OCI-LY7 (cell line): ENCODE data around the gene ACACB. TPM values are rescaled to one million over a fixed set of nuclear protein-coding genes. Genes with fewer than 3 reads are reported as not detected.

ENCODE experiments used
- BruUV-seq: library from RNA; stranded (reverse); fragments of 400-500 nt; replicated peaks from 2 replicates; lab custom pipeline; 2021; lab: Mats Ljungman, UMichigan
- CTCF ChIA-PET: fragments of 300-600 bp; sonication (Branson Sonifier 250); formaldehyde crosslinking; loops from one replicate; lab custom pipeline; 2022; ENCODE audit warnings: antibody characterized with exemption; ENCODE audit not compliant: unreplicated experiment; lab: Charles Lee
- POLR2A ChIA-PET: fragments of 300-600 bp; sonication (Branson Sonifier 250); formaldehyde crosslinking; loops from one replicate; lab custom pipeline; 2022; ENCODE audit warnings: antibody characterized with exemption; lab: Charles Lee
- DNase-seq: peaks from one replicate; pipeline ENCODE4 v3.0.0-alpha.2; 2015; ENCODE audit warnings: low spot score
- H2AFZ ChIP-seq: fragments of 200-600 bp; sonication (generic), shearing (Covaris generic); 2 replicates; pipeline ENCODE4 v1.6.1; 2014; ENCODE audit warnings: mild to moderate bottlenecking, antibody characterized with exemption, low read length, moderate library complexity
- H3K27ac ChIP-seq: fragments of 200-600 bp; sonication (generic); 2 replicates; pipeline ENCODE4 v1.5.1; 2014; ENCODE audit warnings: mixed run types, low read depth, mild to moderate bottlenecking, moderate library complexity, low read length, inconsistent platforms; ENCODE audit not compliant: poor library complexity, severe bottlenecking
- H3K36me3 ChIP-seq: fragments of 200-600 bp; sonication (generic); 2 replicates; pipeline ENCODE4 v1.6.1; 2014; ENCODE audit warnings: mild to moderate bottlenecking, antibody characterized with exemption, low read length, moderate library complexity, mixed read lengths; ENCODE audit not compliant: insufficient read depth
- H3K4me1 ChIP-seq: fragments of 200-600 bp; sonication (generic); 2 replicates; pipeline ENCODE4 v1.5.1; 2014; ENCODE audit warnings: mild to moderate bottlenecking, low read length; ENCODE audit not compliant: insufficient read depth, poor library complexity, severe bottlenecking
- H3K4me2 ChIP-seq: fragments of 200-600 bp; sonication (generic); 2 replicates; pipeline ENCODE4 v1.6.1; 2014; ENCODE audit warnings: mild to moderate bottlenecking, low read length
- H3K4me3 ChIP-seq: fragments of 200-600 bp; sonication (generic); 2 replicates; pipeline ENCODE4 v1.5.1; 2014; ENCODE audit warnings: mild to moderate bottlenecking, low read depth, low read length; ENCODE audit not compliant: poor library complexity, severe bottlenecking
- H3K79me2 ChIP-seq: fragments of 200-600 bp; sonication (generic); 2 replicates; pipeline ENCODE4 v1.6.1; 2016; ENCODE audit warnings: low read depth, mild to moderate bottlenecking, low read length, moderate library complexity, mixed read lengths; ENCODE audit not compliant: insufficient read depth
- H3K9me2 ChIP-seq: fragments of 200-600 bp; sonication (generic); 2 replicates; pipeline ENCODE4 v1.6.1; 2016; ENCODE audit warnings: mild to moderate bottlenecking, low read length, mixed read lengths; ENCODE audit not compliant: insufficient read depth
- H3K9me3 ChIP-seq: fragments of 200-600 bp; sonication (generic); 2 replicates; pipeline ENCODE4 v1.6.1; 2014; ENCODE audit warnings: mild to moderate bottlenecking, mixed run types, low read length, mixed read lengths
- H4K20me1 ChIP-seq: fragments of 200-600 bp; sonication (generic); 2 replicates; pipeline ENCODE4 v1.6.1; 2014; ENCODE audit warnings: mild to moderate bottlenecking, antibody characterized with exemption, low read length, moderate library complexity, mixed read lengths; ENCODE audit not compliant: insufficient read depth
- CTCF ChIP-seq: fragments of 200-600 bp; sonication (generic); conservative IDR thresholded peaks from 2 replicates; pipeline ENCODE4 v1.5.1; 2014; ENCODE audit warnings: mild to moderate bottlenecking, antibody characterized with exemption, low read length, moderate library complexity, mixed read lengths
- EZH2phosphoT487 ChIP-seq: fragments of 200-600 bp; sonication (generic); IDR thresholded peaks from 2 replicates; pipeline ENCODE4 v1.6.1; 2018; ENCODE audit warnings: low read depth, borderline replicate concordance, mild to moderate bottlenecking, mixed run types, antibody characterized with exemption, low read length, moderate library complexity, mixed read lengths
- intact Hi-C: fragments of 100-400 bp; cut with micrococcal nuclease; formaldehyde crosslinking; loops from one replicate; pipeline ENCODE4 v1.10.0; 2022; ENCODE audit not compliant: unreplicated experiment
- total RNA-seq, 2 experiments: library from RNA; depleted of rRNA in 1 of 2; stranded (reverse); fragments of >200 nt in 1 of 2; shearing (Covaris generic) in 1 of 2; gene quantifications; 2 replicates each; pipeline ENCODE4 v1.2.3, GENCODE V29; 2014 to 2022

ACACB gene
- total RNA-seq, 2 experiments from 2014 or later = 19.7 to 45.1 TPM

GRCh38 chr12:109228664-109229063 is 112.3 kb downstream of the ACACB start:
- Histone ChIP-seq H3K36me3 (no peaks in the 10 kb centered on the region), H3K27ac (no peak overlapping the region), H2AFZ (no peak overlapping the region), H4K20me1 (no peaks in the 10 kb centered on the region), H3K9me3 (no peaks in the 10 kb centered on the region), H3K4me3 (no peak overlapping the region), H3K79me2 (no peaks in the 10 kb centered on the region), H3K4me2 (no peak overlapping the region), H3K4me1 (no peaks in the 10 kb centered on the region), H3K9me2 (no peaks in the 10 kb centered on the region)
- BruUV-seq = no TSS peak
- no peak for DNase-seq
- TF ChIP-seq EZH2phosphoT487 (no peak), CTCF (no peak)
- ChIA-PET CTCF (no interaction called here), POLR2A (no interaction called here)
- intact Hi-C loops = no loop called here

- POLR2A ChIA-PET = no interaction called here
- no peaks in the 10 kb centered on the region for H3K9me2 ChIP-seq
- no peak overlapping the region for H3K27ac ChIP-seq
- H3K9me3 ChIP-seq = no peaks in the 10 kb centered on the region
- CTCF ChIA-PET = no interaction called here
- no peak for TF ChIP-seq CTCF
- TF ChIP-seq EZH2phosphoT487 = no peak
- intact Hi-C loops = no loop called here
- H3K4me3 ChIP-seq = no peak overlapping the region
- no peaks in the 10 kb centered on the region for H3K4me1 ChIP-seq
- no peak overlapping the region for H3K4me2 ChIP-seq
- H3K79me2 ChIP-seq = no peaks in the 10 kb centered on the region
- DNase-seq = no peak
- no TSS peak for BruUV-seq
- no peaks in the 10 kb centered on the region for H4K20me1 ChIP-seq
- no peaks in the 10 kb centered on the region for H3K36me3 ChIP-seq
- no peak overlapping the region for H2AFZ ChIP-seq
Observed at GRCh38 chr12:109230193-109230592, 113.8 kb downstream of the ACACB start.

GRCh38 chr12:109232731-109233130 is 116.3 kb downstream of the ACACB start:
- Histone ChIP-seq H3K9me3 (no peaks in the 10 kb centered on the region), H3K9me2 (no peaks in the 10 kb centered on the region), H3K4me2 (no peak overlapping the region), H3K36me3 (peaks cover 7% of the 10 kb centered on the region), H3K4me1 (no peaks in the 10 kb centered on the region), H3K79me2 (no peaks in the 10 kb centered on the region), H3K4me3 (no peak overlapping the region), H2AFZ (no peak overlapping the region), H3K27ac (no peak overlapping the region), H4K20me1 (no peaks in the 10 kb centered on the region)
- no peak for DNase-seq
- intact Hi-C loops = no loop called here
- CTCF ChIA-PET = no interaction called here
- POLR2A ChIA-PET = no interaction called here
- no TSS peak for BruUV-seq
- TF ChIP-seq EZH2phosphoT487 (no peak), CTCF (no peak)
